Memory B cell (primary cell): ENCODE measurements around the gene CD8B.

ENCODE experiments used
- ATAC-seq: fragments of 150-1000 bp; cut with Tn5 transposase; 2 replicates; pipeline ENCODE4 v1.10.0; 2021; ENCODE audit warnings: low read depth, mild to moderate bottlenecking, moderate library complexity
- DNase-seq, 2 donors: peaks; one replicate each; pipeline ENCODE4 v3.0.0; 2022; ENCODE audit warnings: low spot score in 2 of 2
- H3K27ac Mint-ChIP-seq: one replicate; pipeline ENCODE4 v1.8.0; 2022; ENCODE audit warnings: mild to moderate bottlenecking, moderate library complexity, mixed read lengths
- H3K27me3 Mint-ChIP-seq: one replicate; pipeline ENCODE4 v1.8.0; 2022; ENCODE audit warnings: mixed read lengths
- H3K36me3 Mint-ChIP-seq: one replicate; pipeline ENCODE4 v1.8.0; 2022; ENCODE audit warnings: mild to moderate bottlenecking, mixed read lengths
- H3K4me1 Mint-ChIP-seq: one replicate; pipeline ENCODE4 v1.8.0; 2022; ENCODE audit warnings: mixed read lengths
- H3K4me3 Mint-ChIP-seq: one replicate; pipeline ENCODE4 v1.8.0; 2022; ENCODE audit warnings: mild to moderate bottlenecking, moderate library complexity, mixed read lengths
- H3K9me3 Mint-ChIP-seq: one replicate; pipeline ENCODE4 v1.8.0; 2022; ENCODE audit warnings: mixed read lengths

Gene CD8B

GRCh38 chr2:86783615-86784339, 77.9 kb downstream of the CD8B start:
- Mint-ChIP-seq H3K9me3 (no peaks in the 10 kb centered on the region), H3K4me1 (peaks cover 13% of the 10 kb centered on the region), H3K27me3 (peaks cover 2% of the 10 kb centered on the region), H3K36me3 (no peaks in the 10 kb centered on the region), H3K4me3 (peak overlapping the region; percentile 74), H3K27ac (peak overlapping the region; percentile 91)
- DNase-seq (peak; percentile 19 to 28), ATAC-seq (peak; percentile 95)

GRCh38 chr2:86782748-86783147, 78.9 kb downstream of the CD8B start:
- H3K4me1 Mint-ChIP-seq, result peaks cover 13% of the 10 kb centered on the region
- H3K36me3 Mint-ChIP-seq, result no peaks in the 10 kb centered on the region
- H3K27ac Mint-ChIP-seq, result no peak overlapping the region
- DNase-seq (no peak), ATAC-seq (no peak)
- H3K27me3 Mint-ChIP-seq, result peaks cover 2% of the 10 kb centered on the region
- no peaks in the 10 kb centered on the region for H3K9me3 Mint-ChIP-seq
- H3K4me3 Mint-ChIP-seq, result no peak overlapping the region

- Mint-ChIP-seq H3K4me1 (peaks cover 15% of the 10 kb centered on the region), H3K27ac (no peak overlapping the region), H3K36me3 (peaks cover 3% of the 10 kb centered on the region), H3K27me3 (no peaks in the 10 kb centered on the region), H3K4me3 (no peak overlapping the region), H3K9me3 (no peaks in the 10 kb centered on the region)
- no peak for ATAC-seq
- DNase-seq, result no peak
Observed at GRCh38 chr2:86781363-86781762, 80.3 kb downstream of the CD8B start.

GRCh38 chr2:86779971-86780370, 81.7 kb downstream of the CD8B start:
- no peak for ATAC-seq

GRCh38 chr2:86778957-86779356, 82.7 kb downstream of the CD8B start:
- Mint-ChIP-seq H3K4me1 (peaks cover 11% of the 10 kb centered on the region), H3K4me3 (no peak overlapping the region), H3K27me3 (no peaks in the 10 kb centered on the region), H3K9me3 (no peaks in the 10 kb centered on the region), H3K27ac (no peak overlapping the region), H3K36me3 (peaks cover 10% of the 10 kb centered on the region)
- DNase-seq (no peak), ATAC-seq (no peak)

More at GRCh38 chr2:86779971-86780370, 81.7 kb downstream of the CD8B start:
- Mint-ChIP-seq H3K4me1 (peaks cover 15% of the 10 kb centered on the region), H3K9me3 (no peaks in the 10 kb centered on the region), H3K36me3 (peaks cover 3% of the 10 kb centered on the region), H3K4me3 (no peak overlapping the region), H3K27me3 (no peaks in the 10 kb centered on the region), H3K27ac (no peak overlapping the region)
- no peak for DNase-seq

DNA sequence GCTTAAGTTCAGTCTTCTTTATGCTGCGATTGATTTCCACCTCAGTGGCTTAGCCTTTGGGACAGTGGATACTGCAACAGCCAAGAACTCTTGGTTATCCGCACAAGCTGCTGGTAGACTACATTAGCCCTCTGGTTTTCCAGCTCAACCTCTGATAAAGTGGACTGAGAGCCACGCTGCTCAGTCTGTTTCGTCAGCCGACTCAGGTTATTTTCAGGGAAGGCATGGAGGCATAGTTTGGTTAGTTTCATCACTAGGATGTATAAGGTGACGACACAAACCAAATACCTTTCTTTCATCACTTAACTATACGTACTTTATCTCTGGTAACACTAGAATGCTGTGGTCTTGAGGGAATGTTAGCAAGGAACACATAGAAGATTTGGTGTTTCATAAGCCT, 85.2 kb downstream of the CD8B start:
- Mint-ChIP-seq H3K9me3 (no peaks in the 10 kb centered on the region), H3K27me3 (no peaks in the 10 kb centered on the region), H3K4me1 (peaks cover 8% of the 10 kb centered on the region), H3K4me3 (no peak overlapping the region), H3K36me3 (peaks cover 19% of the 10 kb centered on the region), H3K27ac (no peak overlapping the region)
- ATAC-seq, result no peak
- DNase-seq, result no peak

- Mint-ChIP-seq H3K36me3 (peaks cover 26% of the 10 kb centered on the region), H3K4me3 (no peak overlapping the region), H3K9me3 (no peaks in the 10 kb centered on the region), H3K27me3 (no peaks in the 10 kb centered on the region), H3K4me1 (peaks cover 2% of the 10 kb centered on the region), H3K27ac (no peak overlapping the region)
- DNase-seq (no peak), ATAC-seq (no peak)
Observed at GRCh38 chr2:86775338-86775737, 86.3 kb downstream of the CD8B start.

DNA sequence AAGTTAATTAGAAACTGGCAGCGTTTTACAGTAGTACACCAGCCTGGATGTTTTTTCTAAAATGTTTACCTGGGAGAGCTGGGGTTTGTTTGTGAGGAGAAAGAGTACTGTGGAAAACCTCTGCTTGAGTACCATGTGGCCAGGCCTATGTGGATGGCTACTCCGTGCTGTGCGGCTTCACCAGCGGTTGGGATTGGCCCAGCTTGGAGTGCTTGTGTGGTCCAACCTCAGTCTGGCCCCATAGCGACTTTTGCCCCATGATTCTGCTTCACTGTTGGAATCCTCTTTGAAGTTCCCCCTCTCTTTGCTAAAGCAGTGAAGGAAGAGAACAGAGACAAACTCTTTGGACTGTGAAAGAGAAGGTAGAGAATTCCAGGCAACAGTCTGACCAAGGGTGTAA, 86.8 kb downstream of the CD8B start:
- Mint-ChIP-seq H3K4me3 (no peak overlapping the region), H3K4me1 (peaks cover 2% of the 10 kb centered on the region), H3K9me3 (no peaks in the 10 kb centered on the region), H3K27ac (no peak overlapping the region), H3K36me3 (peaks cover 26% of the 10 kb centered on the region), H3K27me3 (no peaks in the 10 kb centered on the region)
- ATAC-seq (no peak), DNase-seq (no peak)

DNA sequence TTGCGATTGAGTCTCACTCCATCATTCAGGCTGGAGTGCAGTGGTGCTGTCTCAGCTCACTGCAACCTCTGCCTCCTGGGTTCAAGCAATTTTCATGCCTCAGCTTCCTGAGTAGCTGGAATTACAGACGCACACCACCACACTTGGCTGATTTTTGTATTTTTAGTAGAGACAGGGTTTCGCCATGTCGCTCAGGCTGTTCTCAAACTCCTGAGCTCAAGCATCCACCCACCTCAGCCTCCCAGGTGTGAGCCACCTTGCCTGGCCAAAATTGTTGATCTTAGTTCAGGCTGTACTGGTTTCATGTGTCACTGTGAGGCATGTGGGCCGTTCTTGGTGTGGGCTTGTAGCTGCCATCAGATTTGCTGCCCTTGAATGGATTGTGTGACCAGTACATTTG, 89.1 kb downstream of the CD8B start:
- DNase-seq, result no peak
- peaks cover 32% of the 10 kb centered on the region for H3K36me3 Mint-ChIP-seq
- no peak for ATAC-seq
- H3K9me3 Mint-ChIP-seq, result no peaks in the 10 kb centered on the region
- no peaks in the 10 kb centered on the region for H3K27me3 Mint-ChIP-seq
- H3K4me3 Mint-ChIP-seq, result no peak overlapping the region
- H3K27ac Mint-ChIP-seq, result no peak overlapping the region
- peaks cover 2% of the 10 kb centered on the region for H3K4me1 Mint-ChIP-seq

DNA sequence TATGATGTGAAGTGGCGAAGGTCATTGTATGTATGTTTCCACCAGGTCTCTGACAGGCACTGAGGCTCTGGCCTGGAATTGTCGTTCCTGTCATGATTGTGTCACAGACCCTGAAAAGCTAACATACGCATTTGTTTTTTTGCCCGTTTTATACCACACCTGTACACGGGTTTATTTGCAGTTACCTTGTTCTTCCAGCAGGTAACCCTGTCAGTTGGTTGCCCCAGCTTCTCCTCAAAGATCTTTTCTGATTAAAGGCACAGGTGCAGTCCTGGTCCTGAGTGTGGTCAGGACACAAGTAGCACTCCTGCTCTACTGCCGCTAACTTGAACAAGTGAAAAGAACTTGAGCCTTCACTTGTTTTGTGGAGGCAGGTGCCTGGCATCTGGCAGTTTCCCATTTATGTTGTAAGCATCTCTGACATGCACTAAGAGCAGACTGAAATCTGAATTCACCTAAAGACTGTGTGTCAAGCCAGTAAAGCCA, 90.8 kb downstream of the CD8B start:
- peaks cover 33% of the 10 kb centered on the region for H3K36me3 Mint-ChIP-seq
- no peak for DNase-seq
- no peaks in the 10 kb centered on the region for H3K27me3 Mint-ChIP-seq
- no peaks in the 10 kb centered on the region for H3K9me3 Mint-ChIP-seq
- no peak overlapping the region for H3K4me3 Mint-ChIP-seq
- no peak for ATAC-seq
- H3K27ac Mint-ChIP-seq, result no peak overlapping the region
- no peaks in the 10 kb centered on the region for H3K4me1 Mint-ChIP-seq

- no peaks in the 10 kb centered on the region for H3K9me3 Mint-ChIP-seq
- no peaks in the 10 kb centered on the region for H3K27me3 Mint-ChIP-seq
- H3K36me3 Mint-ChIP-seq, result peaks cover 31% of the 10 kb centered on the region
- peaks cover under 1% of the 10 kb centered on the region for H3K4me1 Mint-ChIP-seq
- no peak overlapping the region for H3K4me3 Mint-ChIP-seq
- no peak for ATAC-seq
- no peak for DNase-seq
- no peak overlapping the region for H3K27ac Mint-ChIP-seq
Observed at GRCh38 chr2:86769838-86770237, 91.8 kb downstream of the CD8B start.

DNA sequence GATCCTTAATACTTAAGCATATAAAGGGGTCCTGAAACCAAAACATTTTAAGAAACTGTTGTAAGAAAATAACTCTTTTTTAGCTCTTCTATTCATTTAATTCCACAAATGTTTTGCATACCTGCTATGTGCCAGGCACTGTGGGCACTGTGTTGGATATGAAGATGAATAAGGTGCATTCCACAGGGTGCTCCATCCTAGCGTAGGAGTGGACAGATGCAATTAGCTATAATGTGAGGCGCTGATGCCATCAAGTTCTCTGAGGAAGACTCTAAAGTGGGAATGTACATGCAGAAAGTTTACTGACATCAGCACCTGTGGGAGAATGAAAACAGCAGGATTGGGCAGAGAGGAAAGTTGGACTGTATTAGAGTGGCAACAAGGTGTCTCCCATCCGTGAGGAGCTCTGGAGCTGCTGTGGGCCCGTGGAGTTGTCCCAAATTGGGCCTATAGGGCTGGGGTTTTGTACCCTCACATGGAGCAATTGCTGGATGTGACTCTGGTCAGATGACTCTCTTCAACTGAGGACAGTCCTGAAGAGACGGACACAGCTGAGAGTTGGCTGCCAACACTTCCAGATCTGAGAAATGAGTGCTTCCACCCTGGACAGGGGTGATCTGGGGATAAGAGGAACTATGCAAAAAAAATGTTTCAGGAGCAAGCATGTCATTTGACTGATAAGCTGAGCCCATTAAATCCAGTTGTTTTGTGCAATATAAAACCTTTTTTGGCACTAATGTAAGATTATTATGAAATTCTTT, 93.3 kb downstream of the CD8B start:
- ATAC-seq (no peak), DNase-seq (no peak)
- H3K36me3 Mint-ChIP-seq, result peaks cover 24% of the 10 kb centered on the region
- no peak overlapping the region for H3K4me3 Mint-ChIP-seq
- no peaks in the 10 kb centered on the region for H3K9me3 Mint-ChIP-seq
- no peaks in the 10 kb centered on the region for H3K27me3 Mint-ChIP-seq
- peaks cover 4% of the 10 kb centered on the region for H3K4me1 Mint-ChIP-seq
- H3K27ac Mint-ChIP-seq, result peak overlapping the region; percentile 75
